Sciatic nerve (tissue), 2 donors: ENCODE measurements around the gene PRAC1. TPM values are rescaled to one million over a fixed set of nuclear protein-coding genes. Genes with fewer than 3 reads are reported as not detected.

Experiments
- ATAC-seq: fragments of 200-7000 bp; cut with Tn5 transposase; one replicate; pipeline ENCODE4 v1.9.1; 2020; ENCODE audit warnings: mild to moderate bottlenecking, moderate library complexity
- DNase-seq: peaks from one replicate; pipeline ENCODE4 v3.0.0-alpha.2; 2020; ENCODE audit warnings: low spot score
- intact Hi-C: fragments of 100-400 bp; cut with DNase I; formaldehyde crosslinking; loops from one replicate; pipeline ENCODE4 v1.14.2; 2022
- total RNA-seq: library from RNA; stranded (reverse); fragmentation: NEBNext Ultra II Directional; extraction: Animal tissue kit (Norgen Biotek cat#: 25700); gene quantifications from one replicate; pipeline ENCODE4 v1.2.1, GENCODE V29; 2021
- donor health status: DM: no; HTN: no; CAD: no.
- donor health status: DM: no; HTN: no; CAD: no.

PRAC1 gene
- not detected for total RNA-seq

GRCh38 chr17:48722201-48722907 is at the start of gene PRAC1:
Gene PRAC1, minus strand, starts transcription at chr17:48722518. Its CDS starts 126 bp downstream, at chr17:48722392.
- ATAC-seq (no peak), DNase-seq (no peak)
- intact Hi-C loops = loop anchor here (10.0 kb wide), 1 partner anchor 272 kb away; the partner anchor contains the start of gene IGF2BP1

- DNase-seq (no peak), ATAC-seq (no peak)
- intact Hi-C loops = no loop called here
Measured at GRCh38 chr17:48770954-48771353, 48.6 kb upstream of the PRAC1 start.

GRCh38 chr17:48769009-48769675 is 46.8 kb upstream of the PRAC1 start:
- intact Hi-C loops = no loop called here
- DNase-seq = no peak

GRCh38 chr17:48767263-48767774 is 45.0 kb upstream of the PRAC1 start:
- ATAC-seq (no peak), DNase-seq (no peak)
- intact Hi-C loops = no loop called here

More at GRCh38 chr17:48769009-48769675, 46.8 kb upstream of the PRAC1 start:
- ATAC-seq = no peak

GRCh38 chr17:48761114-48761513 is 38.8 kb upstream of the PRAC1 start:
- DNase-seq (no peak), ATAC-seq (no peak)
- intact Hi-C loops = no loop called here

GRCh38 chr17:48760411-48760810 is 38.1 kb upstream of the PRAC1 start:
- intact Hi-C loops = no loop called here
- no peak for DNase-seq
- ATAC-seq = no peak

GRCh38 chr17:48759288-48759687 is 37.0 kb upstream of the PRAC1 start:
- intact Hi-C loops = no loop called here
- no peak for DNase-seq

GRCh38 chr17:48757524-48757961 is 35.2 kb upstream of the PRAC1 start:
- intact Hi-C loops = no loop called here
- DNase-seq = no peak
- ATAC-seq = no peak

More at GRCh38 chr17:48759288-48759687, 37.0 kb upstream of the PRAC1 start:
- no peak for ATAC-seq

- intact Hi-C loops = no loop called here
- DNase-seq (no peak), ATAC-seq (no peak)
Measured at GRCh38 chr17:48756830-48757251, 34.5 kb upstream of the PRAC1 start.

- intact Hi-C loops = no loop called here
- ATAC-seq (no peak), DNase-seq (no peak)
Measured at GRCh38 chr17:48755356-48755755, 33.0 kb upstream of the PRAC1 start.

- intact Hi-C loops = no loop called here
- ATAC-seq (no peak), DNase-seq (no peak)
Measured at GRCh38 chr17:48754500-48755261, 32.4 kb upstream of the PRAC1 start.

GRCh38 chr17:48753794-48754499 is 31.6 kb upstream of the PRAC1 start:
- ATAC-seq = no peak
- intact Hi-C loops = no loop called here
- DNase-seq = no peak

GRCh38 chr17:48752399-48753288 is 30.3 kb upstream of the PRAC1 start:
- ATAC-seq = no peak
- no peak for DNase-seq
- intact Hi-C loops = no loop called here

GRCh38 chr17:48751733-48752398 is 29.5 kb upstream of the PRAC1 start:
- intact Hi-C loops = no loop called here
- DNase-seq (no peak), ATAC-seq (no peak)

GRCh38 chr17:48751172-48751571 is 28.9 kb upstream of the PRAC1 start:
- no peak for ATAC-seq
- DNase-seq = no peak
- intact Hi-C loops = no loop called here

- ATAC-seq (no peak), DNase-seq (no peak)
- intact Hi-C loops = no loop called here
Measured at GRCh38 chr17:48749621-48750553, 27.6 kb upstream of the PRAC1 start.
